Measurements from ENCODE around the gene SLC12A8. TPM values are rescaled to one million over a fixed set of nuclear protein-coding genes. Genes with fewer than 3 reads are reported as not detected.
"Not testable (repeated sequence)": the region's sequence is repeated elsewhere in the genome, so short reads cannot be mapped to it uniquely, and the experiment has no call there.

The SLC12A8 gene
- polyA plus RNA-seq, 1 donor, result 0.37 TPM

DNA sequence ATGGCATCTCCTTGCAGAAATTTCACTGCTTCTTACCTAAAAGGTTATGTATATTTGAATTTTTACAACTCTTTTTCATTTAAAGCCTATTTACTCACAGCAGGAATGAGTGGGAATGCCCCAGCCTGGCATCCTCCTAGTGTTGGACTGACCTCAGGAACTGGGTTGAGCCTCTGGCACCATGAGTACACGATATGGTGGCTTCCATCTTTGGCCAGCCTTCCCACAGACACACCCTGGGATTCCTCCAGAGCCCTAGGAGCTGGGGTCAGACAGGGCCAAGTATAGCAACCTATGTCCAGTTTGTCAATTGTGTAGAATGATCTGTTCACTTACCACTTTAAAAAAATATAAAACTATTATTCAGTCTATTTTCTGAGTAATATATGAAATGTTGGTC, 99.6 kb downstream of the SLC12A8 start:
- DNase-seq (ENCODE audit: low read depth), result no peak

DNA sequence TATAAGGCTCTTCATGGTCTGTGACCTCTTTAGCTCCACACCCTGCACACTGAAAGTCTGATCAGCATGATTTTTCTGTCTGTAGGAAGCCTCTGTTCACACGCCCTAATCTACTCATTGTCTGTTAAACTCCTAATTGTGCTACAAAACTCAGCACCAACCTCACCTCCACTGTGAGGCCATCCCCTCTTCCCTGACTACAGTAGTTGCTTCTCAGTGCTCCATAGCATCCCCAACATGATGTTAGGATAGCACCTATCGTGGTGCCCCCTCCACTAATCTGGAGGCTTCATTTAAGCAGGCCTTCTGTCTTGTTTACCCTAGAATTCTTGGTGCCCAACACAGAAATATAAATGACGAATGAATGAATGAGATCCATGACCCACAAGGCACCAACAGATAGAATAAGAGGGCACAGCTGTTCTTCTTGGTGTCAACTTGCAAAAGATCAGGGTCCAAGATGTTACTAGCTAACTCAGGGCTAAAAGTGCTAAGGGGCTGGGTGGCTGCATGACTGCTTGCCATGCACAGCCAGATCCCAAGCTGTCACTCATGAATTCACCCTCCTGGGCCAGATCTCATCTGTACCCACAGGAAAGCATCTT, 101.6 kb downstream of the SLC12A8 start:
- no peak for DNase-seq (ENCODE audit: low read depth)

DNA sequence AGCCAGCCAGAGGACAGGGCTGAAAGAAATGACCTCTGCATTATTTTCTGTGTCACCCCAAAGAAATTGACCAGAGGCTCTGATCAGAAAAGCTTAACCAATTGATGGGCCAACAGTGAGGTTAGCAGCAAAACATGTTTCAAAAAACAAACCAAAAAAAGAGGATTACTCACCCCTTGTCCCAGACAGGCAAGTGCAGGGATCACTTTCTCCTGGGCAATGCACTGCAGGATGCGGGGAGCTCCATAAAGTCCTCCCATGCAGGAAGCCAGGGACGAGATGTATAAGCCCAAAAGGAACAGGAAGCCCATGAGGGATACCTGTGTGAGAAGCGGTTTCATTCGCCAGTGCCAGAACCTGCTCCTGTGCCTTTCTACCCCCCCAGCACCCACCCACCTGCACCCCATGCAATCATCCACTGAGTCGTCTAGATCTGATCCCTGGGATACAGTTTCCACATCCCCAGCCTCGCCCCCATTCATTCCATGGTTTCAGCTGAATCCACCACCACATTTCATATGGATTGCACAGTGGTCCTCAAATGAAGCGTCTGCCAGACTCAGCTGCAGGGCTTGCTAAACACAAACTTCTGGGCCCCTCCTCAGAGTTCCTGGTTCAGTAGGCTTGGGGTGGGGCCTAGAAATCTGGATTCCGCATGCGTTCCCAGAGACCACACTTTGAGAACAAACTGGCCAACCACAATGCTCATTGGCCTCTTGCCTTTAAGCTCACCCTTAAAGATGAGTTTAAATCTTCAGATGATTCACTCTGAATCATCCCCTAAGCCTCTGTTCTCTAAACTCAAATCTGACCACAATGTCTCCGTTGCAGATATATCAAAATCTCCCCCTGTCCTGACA, 102.3 kb downstream of the SLC12A8 start:
- no peak for DNase-seq (ENCODE audit: low read depth)

DNA sequence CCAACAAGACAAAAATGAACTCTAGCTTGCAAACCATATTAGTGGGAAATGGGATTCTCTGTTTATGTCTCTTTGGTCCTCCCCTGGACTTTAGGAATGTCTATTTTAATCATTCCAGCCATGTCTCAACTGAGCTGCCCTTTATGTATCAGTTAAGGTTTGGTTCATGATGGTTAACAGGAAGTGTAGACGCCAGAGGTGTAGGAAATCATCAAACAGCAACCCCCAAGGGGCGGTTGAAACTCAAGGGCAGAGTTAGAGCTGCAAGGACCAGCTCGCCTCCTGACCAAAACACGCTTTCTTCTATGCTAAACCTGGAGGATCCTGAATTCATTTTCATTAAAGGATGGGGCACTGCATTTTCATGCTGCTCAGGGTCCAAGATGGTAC, 103.0 kb downstream of the SLC12A8 start:
- no peak for DNase-seq (ENCODE audit: low read depth)

DNA sequence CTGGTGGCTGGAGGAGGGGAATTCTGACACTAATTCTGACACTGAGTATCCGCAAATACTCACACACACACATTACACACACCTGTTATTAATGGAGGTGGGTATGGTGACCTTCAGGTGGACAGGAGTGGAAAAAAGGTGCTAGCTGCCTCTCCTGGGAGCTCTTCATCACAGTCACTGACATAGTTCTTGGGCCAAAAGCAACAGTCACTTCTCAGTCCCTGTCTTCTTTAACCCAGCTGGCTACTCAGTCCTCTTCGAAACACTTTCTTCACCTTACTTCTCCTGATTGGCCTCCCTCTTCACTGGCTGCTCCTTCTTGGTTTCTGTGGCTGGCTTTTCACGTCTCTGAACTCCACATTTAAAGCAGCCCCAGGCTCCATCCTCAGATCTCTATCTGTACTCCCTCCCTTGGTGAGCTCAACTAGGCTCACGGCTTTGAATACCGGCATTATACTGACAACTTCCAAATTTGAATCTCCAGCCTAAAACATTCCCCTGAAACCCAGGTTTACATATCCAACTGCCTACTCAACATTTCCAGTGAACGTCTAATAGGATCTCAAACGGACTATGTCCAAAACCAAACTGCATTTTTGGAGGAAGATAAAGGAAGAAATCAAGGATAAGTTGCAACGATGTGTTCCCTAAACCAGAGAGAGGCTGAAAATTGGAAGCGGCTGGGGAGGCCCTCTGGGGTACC, 103.6 kb downstream of the SLC12A8 start:
- no peak for DNase-seq (ENCODE audit: low read depth)

DNA sequence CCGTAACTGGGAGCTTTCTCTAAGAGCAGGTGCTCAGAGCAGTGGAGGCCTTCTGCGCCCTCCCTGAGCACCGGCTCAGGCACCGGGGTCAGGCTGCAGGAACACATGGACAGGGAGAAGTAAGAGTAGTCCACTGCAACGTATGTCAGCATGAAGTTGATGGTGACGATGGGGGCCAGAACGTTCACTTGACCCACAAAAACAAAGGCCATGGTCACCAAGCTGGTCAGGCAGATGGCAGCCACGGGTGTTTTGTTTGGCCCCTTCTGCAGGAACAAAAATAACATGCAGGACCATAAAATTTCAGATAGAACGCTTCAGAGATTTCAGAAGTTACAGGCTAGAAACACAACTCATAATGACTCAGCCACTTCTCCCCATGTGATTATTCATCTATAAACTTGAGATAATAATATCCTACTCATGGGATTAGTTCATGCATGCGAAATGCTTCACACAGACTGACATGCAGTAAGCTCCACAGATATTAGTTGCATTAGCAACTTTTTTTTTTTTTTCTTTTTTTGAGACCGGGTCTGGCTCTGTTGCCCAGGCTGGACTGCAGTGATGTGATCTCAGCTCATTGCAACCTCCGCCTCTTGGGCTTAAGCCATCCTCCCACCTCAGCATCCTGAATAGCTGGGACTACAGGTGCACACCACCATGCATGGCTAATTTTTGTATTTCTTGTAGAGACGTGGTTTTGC, 104.5 kb downstream of the SLC12A8 start:
- no peak for DNase-seq (ENCODE audit: low read depth)

DNA sequence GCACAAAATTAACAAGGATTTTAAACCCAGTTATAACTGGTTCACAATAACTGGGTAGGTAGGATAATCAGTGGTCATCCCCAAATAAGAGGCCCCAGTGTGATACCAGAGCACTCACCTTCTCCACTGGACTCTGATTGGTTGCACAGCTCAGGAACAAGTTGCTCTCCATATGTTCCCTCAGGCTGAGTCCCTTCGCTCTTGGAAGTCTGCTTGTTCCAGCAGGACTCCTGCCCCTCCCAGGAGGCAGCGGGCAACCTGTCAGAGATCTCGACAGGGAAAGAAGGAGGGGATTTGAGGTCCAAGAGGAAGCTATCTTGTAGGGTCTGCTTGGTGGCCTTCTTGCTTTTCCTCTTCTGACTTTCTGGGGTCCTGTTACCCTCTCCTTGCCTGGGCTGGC, 105.2 kb downstream of the SLC12A8 start:
- DNase-seq (ENCODE audit: low read depth), result no peak

DNA sequence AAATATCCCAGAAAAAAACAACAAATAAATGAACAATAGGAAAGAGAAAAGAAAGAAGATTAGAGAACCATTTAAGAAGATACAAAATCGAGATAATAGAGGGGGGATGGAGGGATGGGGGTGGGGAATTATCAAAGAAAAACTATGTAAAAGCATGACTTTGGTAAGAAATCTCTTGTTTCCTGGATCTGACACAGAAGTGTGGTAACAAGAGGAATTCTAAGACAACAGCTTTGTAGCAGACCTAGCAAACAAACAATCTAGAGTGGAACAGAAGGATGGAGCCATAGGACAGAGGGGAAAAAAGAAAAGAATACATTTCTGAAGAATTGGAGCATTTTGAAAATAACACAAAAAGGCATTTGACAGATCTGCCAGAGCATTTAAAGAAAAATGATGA, 107.4 kb downstream of the SLC12A8 start:
- no peak for DNase-seq (ENCODE audit: low read depth)

DNA sequence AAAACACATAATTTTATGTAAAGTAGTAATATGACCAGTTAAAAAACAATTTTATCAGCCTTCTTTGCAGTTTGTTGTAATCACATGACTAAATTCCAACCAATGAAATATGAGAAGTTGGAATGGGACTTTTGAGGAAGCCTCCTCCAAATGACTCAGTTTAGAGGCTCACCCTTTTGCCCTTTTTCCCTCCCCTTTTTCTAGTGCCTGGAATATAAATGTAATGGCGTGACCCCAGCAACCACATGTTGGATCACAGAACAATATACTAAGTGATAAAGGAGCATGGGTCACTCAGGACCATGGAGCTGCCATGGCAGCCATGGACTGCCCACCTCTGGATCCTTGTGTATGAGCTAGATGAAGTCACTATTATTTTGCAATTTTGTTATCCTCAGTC, 107.9 kb downstream of the SLC12A8 start:
- no peak for DNase-seq (ENCODE audit: low read depth)

DNA sequence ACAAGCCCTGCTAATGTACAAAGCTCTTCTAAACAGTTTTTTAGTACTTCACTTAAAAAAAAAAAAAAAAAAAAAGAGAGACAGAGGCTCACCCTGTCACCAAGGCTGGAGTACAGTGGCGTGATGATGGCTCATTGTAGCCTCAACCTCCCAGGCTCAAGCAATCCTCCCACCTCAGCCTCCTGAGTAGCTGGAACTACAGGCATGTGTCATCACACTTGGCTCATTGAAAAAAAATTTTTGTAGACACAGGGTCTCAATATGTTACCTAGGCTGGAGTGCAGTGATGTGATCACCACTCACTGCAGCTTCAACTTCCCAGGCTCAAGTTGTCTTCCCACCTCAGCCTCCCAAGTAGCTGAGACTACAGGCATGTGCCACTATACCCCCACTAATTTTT, 109.1 kb downstream of the SLC12A8 start:
- DNase-seq (ENCODE audit: low read depth), result no peak

DNA sequence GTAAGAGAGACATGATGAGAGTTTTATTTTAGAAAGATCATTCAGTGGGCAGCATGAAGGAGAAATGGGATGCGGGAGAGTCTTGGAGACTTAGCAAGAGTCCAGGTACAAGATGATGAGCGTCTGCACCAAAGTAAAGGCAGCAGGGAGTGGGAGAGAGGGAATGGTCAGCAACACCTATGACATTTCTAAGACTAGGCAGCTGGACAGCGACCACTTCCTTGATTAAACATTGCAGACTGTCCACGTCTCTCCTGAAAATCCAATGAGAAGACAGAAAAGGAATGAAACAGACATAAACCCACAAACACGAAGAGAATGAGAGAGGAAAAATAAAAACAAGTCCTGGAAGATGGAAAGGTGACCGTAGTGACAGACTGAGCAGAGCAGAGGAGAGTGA, 110.1 kb downstream of the SLC12A8 start:
- DNase-seq (ENCODE audit: low read depth), result no peak

DNA sequence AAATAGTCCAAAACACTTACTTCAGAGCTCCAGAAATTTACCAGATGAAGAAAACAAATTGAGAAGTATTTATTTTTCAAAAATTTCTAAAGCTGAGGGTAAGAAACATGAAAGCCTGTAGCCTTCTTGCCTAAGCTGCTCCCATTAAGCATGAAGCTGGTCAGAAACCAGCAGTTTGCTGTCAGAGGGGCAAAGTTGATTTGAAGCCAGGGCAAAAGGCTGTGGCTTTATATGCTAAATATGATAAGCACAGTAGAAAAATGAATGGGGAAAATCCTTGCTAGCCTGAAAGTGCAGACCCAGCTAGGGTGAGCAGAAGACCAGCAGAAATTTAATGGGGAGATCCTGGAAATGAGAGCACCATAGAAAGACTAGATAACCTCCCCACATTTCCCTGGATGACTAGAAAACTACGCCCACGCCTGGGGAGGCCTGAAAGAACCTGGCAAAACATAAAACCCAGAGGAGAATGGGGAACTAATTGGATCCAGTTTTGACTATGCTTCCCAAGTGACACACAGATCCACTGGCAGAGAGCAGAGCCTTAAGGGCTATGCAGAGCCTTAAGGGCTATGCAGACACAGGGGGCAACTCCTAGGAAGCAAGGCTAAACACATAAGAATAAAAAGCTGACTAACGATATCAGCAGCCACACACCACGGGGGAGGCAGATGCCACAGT, 113.8 kb downstream of the SLC12A8 start:
- no peak for DNase-seq (ENCODE audit: low read depth)

DNA sequence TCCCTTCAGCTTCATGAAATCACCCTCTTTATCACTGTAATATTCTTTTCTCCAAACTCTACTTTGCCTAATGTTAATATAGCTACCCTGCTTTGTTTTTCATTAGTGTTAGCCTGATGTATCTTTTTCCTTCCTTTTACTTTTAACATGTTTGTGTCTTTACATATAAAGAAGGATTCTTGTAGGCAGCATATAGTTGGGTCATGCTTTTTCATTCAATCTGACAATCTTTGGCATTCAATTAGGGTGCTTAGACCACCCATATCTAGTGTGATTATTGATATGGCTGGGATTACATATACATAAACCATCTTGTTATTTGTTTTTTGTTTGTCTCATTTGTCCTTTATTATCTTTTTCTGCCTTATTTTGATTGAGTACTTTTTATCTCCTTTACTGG, 121.9 kb downstream of the SLC12A8 start:
- DNase-seq (ENCODE audit: low read depth), result no peak

DNA sequence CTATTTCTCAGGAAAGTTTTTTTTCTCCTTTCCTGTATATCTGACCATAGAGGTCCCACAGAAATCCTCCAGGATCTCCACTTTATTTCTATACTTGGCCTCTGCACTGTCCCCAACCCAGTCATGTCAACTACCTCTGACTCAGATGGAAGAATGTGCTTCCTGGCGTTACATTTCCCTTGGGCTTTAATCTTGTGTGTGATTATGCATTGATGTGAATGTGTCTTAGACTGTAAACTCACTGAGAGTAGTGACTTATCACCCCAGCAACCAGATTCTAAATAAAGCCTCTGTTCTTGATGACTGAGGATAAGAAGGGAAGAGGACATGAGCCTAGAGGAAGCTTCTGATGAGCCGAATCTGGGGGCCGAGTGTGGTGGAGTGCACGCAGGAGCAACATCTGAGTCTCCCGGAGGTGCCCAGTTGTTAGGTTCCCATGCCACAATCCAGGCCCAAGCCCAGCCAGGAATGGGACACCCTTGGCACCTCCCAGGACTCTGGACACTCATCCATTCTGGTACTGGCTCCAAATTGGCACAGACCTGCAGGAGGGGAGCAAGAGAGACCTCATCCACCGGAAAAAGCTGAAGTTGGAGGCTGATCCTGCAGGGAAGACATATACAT, 124.7 kb downstream of the SLC12A8 start:
- no peak for DNase-seq (ENCODE audit: low read depth)

DNA sequence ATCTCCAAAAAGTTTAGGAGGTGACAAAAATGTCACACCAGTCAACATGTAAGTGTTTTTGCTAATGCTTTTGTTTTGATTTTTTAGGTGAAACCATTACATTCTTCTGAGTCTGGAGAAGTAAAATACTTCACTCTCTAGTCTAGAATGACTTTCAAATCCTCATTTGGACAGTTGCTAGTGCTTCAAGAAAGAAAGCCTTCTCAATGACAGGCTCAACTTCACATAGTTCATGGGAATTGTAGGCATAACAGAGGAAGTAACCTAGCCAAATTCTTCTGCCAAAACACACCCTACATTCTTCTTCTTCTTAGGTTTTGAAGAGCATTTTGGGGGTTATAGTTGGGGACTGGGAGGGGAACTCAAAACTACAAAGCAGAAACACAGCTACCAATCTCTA, 127.4 kb downstream of the SLC12A8 start:
- no peak for DNase-seq (ENCODE audit: low read depth)

DNA sequence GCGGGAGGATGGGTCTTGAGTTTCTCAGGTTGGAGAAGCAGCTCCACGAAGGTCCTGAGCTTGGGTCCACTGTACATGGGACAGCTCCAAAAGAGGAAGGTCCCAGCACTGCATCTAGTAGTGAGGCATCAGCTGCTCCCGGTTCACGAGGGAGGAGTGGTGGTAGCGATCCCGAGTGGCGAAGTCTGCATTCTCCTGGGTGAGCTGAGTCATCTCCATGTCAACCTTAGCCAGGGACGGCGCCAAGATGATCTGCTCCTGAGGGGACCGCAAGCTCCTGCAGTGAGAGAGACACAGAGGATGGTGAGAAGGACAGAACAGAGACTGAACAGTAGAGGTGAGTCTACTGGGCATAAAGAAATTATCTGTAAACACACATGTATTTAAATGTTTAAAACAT, 128.8 kb downstream of the SLC12A8 start:
- no peak for DNase-seq (ENCODE audit: low read depth)

DNA sequence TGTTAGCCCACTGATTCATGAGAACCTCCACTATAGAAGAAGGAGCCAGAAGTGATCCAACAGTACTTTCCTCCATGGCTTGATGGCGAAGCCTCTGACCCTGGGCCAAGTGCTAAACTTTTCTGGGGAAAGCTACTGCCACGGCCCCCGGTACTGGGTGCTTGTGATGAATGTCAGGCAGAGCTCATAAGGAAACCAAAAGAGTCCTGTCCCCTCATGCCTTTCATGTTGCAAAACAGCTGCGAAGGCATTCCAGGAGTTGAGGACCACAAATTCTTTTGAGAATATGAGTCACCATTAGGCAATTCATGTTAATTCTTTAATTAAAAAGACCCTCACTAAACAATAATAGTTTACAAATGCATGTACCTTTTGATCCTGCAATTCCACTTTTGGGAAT, 130.2 kb downstream of the SLC12A8 start:
- DNase-seq (ENCODE audit: low read depth), result not testable (repeated sequence)

DNA sequence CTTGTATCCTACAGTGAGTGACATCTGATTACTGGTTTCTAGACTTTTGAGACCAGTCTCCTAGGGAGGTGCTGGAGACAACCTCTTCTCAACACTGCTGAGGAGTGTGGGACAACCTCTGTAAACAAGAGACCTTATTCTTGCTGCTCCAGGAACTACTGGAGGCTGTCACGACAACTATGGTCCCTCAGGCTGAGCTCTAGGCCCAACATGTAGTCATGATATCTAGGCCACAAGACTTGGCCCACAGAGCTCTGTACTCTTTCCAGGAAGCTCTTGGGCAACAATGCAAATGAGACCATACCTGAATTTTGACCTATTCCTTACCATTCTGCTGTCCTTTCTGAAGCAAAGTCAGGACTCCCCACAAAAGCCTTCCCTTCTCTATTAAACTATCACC, 132.5 kb downstream of the SLC12A8 start:
- no peak for DNase-seq (ENCODE audit: low read depth)

DNA sequence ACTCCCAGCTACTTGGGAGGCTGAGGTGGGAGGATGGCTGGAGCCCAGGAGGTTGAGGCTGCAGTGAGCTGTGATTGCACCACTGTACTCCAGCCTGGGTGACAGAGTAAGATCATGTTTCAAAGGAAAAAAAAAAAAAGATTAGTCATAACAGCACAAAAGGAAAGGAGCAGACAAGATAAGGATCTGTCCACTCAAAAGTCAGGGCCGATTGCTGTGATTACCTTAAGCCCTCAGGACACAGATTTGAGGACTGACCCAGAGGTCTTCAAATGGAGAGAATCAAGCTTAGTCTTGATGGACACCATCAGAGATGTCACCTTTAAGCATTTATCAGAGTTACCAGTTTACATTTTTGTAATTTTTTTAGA, 132.9 kb downstream of the SLC12A8 start:
- no peak for DNase-seq (ENCODE audit: low read depth)

DNA sequence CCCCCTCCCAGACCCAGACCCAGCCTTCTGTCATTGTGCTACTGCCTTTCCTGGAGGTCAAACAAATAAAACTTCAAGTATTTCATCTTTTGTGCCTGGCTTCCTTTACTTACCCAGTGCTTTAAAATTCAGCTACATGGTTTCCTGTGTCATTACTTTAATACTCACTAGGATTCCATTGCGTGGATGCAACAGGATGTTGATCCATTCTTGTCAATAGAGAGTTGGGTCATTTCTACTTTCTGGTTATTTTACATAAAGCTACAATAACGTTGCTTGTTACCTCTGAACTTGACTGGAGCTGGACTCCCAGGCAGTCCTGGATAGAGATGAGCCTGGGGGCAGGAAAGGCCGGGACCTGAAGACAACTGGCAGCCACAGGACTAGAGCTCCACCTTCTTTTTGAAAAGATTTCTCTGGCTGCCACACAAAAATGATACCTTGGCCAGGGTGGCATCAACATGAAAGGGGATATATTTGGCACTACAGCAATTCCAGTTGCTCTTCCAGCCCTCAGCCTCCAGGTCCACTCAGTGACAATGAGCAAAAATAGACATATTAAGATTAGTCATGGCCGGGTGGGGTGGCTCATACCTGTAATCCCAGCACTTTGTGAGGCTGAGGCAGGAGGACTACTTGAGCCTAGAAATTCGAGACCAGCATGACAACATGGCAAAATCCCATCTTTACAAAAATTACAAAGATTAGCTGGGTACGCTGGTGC, 133.4 kb downstream of the SLC12A8 start:
- DNase-seq (ENCODE audit: low read depth), result no peak

DNA sequence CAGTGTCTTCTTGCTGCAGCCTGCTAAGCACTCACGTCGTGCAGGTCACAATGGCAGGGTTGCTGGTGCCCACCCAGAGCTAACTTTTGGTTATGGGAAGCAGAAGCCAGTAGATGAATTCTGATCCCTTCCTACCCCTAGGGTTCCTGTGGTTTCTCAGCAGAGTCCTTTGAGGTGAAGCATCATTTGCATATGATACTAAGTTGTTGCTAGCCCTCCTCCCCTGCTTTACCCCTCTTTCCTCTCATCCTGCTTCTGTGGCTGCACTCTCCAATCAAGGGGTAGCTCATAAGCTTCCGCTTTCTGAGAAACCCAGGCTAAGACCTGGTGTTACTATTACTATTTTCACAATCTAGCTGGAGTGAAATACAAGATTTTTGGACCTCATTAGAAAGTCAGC, 134.7 kb downstream of the SLC12A8 start:
- DNase-seq (ENCODE audit: low read depth), result no peak
